CD4-positive, alpha-beta T cell treated with Interleukin-2 at 100 ng/mL for 4 hours (primary cell): Measurements from ENCODE around the gene CLC.
A peak's percentile ranks its signal among the peaks of the same experiment; 100 is the strongest.
"Not testable (repeated sequence)": the region's sequence is repeated elsewhere in the genome, so short reads cannot be mapped to it uniquely, and the experiment has no call there.

ENCODE experiments used
- DNase-seq: peaks from one replicate; pipeline ENCODE4 v3.0.0-alpha.2; 2020; ENCODE audit warnings: low spot score

Gene CLC

DNA sequence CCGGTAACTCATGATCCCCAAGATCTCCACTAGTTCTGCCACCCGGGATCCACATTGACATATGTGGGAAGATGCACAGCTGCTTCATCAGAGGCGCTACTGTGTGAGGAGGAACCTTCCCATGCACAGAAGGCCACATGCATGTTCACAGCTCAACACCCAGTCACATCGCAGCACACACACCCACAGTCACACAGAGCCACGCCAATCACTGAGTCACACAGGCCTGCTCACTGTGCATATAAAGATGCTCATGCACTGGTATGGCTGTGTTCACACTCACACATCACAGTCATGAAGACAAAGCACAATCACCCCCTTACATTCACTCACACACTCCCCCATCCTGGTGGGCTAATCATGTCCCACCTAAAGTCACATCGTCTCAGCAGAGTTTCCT lies 9.8 kb downstream of the CLC start:
- no peak for DNase-seq

DNA sequence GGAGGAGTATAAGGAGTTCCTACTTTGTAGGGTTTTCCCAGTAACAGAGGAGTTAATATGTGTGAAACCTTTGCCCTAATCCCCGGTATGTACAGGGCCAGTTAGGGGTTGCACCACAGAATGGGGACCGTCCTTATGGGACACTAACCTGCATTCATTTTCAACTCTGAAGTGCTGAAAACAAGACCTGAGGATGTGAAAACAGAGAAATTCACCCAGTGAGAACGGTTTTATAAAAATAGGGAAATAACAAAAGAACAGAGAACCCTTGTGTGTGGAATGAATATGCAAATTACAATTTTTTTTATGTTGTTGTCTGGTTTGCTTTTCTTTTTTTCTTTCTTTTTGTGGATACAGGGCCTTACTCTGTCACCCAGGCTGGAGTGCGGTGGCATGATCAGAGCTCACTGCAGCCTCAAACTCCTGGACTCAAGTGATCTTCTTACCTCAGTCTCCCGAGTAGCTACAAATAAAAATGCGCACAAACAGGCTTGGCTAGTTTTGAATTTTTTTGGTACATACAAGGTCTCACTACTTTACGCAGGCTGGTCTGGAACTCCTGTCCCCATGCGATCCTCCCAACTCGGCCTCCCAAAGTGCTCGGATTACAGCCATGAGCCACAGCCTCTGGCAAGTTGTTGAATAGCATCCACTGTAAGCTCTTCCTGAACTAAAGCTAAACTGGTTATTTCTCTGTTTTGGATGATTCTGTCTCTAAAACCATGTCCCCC lies 10.6 kb downstream of the CLC start:
- DNase-seq: no peak

DNA sequence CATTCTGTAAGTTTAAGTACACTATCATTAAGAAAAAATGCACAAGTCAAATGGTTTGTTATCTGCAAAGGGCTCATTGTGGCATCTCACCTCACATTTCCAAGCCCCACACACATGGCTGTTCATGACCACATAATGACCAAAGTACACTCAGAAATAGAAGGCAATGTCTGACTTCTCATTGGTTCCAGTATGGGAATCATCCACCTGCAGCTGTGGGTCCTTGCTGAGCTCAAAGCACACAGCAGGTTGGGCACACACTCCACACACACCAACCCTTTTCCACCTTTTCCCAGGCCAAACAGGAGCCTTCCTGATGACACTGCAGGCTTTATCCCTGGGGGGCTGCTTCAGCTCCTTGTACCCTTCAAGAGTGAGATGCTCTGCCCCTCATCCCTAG lies 11.8 kb downstream of the CLC start:
- no peak for DNase-seq

DNA sequence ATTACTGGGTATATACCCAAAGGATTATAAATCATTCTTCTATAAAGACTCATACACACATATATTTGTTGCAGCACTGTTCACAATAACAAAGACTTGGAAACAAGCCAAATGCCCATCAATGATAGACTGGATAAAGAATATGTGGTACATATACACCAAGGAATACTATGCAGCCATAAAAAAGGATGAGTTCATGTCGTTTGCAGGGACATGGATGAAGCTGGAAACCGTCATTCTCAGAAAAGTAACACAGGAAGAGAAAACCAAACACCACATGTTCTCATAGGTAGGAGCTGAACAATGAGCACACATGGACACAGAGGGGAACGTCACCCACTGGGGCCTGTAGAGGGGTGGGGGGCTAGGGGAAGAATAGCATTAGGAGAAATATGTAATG lies 17.7 kb downstream of the CLC start:
- DNase-seq: not testable (repeated sequence)

DNA sequence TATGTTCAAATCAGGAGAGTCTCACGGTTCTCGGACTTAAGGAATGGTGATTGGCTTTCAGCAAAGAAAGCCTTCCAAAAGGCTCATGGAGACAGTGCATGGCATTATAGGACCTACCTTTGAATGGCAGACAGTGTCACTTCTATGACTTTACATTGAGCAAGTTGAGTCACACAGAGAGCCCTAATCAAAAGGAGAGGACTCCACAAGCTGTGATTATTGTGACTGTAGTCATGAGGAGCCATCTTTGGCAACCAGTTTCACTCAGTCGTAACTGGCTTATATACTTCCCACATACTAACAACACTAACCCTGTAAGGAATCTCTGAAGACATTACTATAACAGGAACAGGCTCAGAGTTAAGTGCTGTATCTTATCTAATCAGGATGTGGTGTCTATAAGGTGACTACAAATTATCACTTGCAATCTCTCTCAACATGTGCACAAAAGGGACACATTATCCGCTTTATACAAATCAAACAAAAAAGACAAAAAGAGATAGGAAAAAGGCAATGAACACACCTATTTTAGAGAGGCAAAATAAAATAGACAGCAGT lies 27.4 kb downstream of the CLC start:
- peak; percentile 1 for DNase-seq

DNA sequence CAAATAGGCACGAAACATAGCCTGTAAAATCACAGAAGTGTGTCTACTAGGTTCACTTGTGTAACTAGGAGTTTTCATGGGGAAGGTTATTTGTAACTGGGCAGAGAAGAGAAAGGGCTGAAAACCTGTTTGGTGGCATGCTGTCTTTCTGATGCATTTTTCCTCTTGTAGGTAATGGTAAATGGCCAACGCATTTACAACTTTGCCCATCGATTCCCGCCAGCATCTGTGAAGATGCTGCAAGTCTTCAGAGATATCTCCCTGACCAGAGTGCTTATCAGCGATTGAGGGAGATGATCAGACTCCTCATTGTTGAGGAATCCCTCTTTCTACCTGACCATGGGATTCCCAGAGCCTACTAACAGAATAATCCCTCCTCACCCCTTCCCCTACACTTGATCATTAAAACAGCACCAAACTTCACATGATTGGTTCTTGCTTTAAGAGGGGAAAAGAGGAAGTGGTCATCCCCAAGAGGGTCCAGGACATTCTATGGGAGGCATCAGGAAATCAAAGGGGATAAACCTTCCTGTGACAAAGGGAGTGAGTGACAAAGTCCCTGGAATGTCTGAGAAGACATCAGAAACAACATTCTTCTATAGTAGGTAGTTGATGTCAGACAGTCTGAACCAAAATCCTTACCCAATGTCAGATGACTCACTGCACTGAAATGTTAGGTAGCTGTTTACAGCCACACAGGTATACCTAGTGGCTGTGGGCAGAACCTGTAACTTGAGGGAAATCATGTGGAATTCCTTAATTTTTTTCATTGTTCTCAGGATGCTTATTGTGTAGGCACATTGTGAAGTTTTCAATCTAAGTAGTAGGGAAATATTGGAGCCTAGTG lies 28.6 kb downstream of the CLC start:
- DNase-seq: no peak

DNA sequence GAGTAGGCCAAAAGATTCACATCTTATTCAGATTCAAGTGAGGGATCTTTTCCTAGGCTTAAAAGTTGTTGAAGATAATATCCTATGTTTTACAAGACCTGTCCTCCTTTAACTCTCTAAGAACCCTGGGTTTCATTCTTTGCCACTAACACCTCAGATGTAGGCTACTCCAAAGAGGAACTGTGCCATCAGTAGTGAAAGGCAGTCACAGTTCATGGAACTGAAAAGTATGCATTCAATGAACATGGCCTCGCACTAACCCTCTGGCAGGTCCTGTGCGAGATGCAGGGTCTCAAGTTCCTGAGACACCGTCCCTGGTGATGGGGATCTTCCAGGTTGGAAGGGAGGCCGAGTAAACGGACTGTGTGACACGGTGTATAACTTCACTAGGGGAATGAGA lies 29.2 kb downstream of the CLC start:
- no peak for DNase-seq

DNA sequence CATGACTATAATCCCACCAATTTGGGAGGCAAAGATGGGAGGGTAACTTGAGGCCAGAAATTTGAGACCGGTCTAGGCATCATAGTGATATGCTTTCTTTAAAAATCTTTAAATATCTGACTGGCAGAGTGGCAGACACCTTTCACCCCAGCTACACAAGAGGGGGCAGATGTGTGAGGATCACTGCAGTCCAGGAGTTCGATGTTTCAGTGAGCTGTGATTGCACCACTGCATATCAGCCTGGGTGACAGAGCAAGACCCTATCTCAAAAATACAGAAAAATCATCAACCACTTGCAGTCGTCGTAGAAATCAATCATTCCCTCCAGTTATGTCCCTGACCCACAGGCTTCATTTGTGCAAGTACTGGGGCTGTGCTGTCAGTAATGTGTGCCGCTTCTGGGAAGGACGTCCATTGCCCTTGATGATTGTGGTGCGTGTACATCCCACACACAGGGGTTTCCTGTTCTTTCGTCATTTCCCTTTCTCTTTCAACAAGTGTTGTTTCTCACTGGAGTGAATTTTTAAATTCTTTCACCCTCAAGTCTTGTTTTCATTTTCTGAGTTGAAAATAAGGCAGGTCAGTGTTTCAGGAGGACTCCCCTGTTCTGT lies 32.1 kb downstream of the CLC start:
- DNase-seq: peak; percentile 17

DNA sequence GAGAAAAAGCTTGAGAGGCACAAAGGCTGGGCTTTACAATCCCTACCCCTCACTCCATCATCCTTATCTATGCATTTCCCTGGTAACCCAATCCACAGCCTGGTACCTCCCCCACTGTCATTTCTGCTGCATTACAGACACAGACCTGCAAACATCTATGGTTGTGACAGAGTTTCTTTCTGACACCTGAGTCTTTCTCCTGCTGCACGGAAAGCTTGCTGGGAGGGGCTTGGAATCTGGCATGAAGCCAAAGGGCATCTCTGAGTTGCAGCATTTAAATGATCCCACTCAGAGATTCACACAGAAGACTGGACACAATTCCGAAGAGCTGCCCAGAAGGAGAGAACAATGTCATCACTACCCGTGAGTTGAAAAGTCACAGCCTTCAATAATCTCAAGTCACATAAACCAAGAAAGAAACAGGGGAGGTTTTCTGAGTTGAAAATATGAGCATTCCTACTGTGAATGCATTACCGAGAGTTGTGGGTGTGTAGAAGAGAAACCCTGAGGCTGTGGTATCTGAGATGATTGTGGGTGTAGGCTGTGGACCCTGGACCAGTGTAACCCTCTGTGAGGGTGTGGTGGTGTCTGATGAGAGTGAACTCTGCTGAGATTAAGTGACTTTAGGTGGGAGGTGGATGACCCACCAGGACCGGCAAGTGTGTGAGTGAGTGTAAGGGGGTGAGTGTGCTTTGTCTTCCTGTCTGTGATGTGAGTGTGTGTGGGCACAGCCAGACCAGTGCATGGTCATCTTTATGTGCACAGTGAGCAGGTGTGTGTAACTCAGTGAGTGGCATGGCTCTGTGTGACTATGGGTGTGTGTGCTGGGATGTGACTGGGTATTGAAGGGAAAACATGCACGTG lies 33.4 kb downstream of the CLC start, which contains the start of gene LGALS14:
Gene LGALS14, plus strand, starts transcription at position 301 of the 864 bp plus-strand sequence. Its CDS starts 48 bp downstream, at position 349.
- DNase-seq: no peak

DNA sequence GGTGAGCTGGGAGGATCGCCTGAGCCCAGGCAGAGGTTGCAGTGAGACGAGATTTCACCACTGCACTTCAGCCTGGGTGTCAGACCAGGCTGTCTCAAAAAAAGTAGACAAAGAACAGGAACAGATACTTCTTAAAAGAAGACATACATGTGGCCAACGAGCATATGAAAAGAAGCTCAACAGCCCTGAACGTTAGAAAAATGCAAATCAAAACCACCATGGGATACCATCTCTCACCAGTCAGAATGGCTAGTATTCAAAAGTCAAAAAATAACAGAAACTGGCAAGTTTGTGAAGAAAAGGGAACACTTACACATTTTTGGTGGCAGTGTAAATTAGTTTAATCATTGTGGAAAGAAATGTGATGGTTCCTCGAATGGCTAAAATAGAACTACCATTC lies 36.5 kb downstream of the CLC start:
- no peak for DNase-seq

DNA sequence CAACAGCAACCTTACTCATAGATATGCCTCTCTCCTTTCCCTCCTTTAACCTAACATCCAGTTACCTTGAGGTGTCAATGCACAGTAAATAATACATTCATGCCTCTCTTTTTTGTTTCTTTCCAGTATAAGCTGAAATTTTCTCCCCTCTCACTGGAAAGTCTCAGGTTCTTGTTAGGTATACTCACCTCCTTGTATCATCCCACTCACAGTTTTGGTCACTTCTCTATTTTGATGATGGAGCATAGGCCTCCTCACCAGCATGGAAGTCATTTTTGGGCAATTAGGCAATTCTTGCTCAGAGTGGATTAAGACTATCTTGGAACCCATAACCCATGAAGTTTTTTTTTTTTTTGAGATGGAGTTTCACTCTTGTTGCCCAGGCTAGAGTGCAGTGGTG lies 39.3 kb downstream of the CLC start:
- no peak for DNase-seq

DNA sequence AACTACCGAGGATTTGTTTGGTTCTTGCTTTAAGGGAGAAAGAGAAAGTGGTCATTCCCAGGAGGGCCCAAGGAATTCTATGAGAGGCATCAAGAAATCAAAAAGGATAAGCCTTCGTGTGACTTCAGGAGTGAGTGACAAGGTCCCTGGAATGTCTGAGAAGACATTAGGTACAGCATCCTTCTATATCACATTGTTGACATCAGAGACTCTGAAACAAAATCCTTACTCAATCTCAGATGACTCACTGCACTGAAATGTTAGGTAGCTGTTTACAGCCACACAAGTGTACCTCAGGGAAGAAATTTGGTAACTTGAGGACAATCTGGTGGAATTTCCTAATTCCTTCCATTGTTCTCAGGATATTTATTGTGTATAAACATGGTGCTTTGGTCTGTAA lies 41.4 kb downstream of the CLC start:
- DNase-seq: no peak

DNA sequence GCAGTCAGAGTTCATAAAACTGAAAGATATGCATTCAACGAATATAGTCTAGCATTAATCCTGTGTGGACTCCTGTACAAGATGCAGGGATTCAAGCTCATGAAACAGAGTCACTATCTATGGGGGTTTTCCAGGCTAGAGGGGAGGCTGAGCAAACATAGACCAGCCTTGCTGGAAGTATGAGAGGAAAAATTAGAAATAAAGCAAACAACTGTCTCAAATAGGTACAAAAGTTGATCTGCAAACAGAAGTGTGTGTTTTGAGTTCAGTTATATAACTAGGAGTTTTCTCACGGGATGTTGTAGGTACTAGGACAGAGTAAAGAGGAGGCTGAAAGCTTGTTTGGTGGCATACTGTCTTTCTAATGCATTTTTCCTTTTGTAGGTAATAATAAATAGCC lies 42.1 kb downstream of the CLC start:
- DNase-seq: no peak

DNA sequence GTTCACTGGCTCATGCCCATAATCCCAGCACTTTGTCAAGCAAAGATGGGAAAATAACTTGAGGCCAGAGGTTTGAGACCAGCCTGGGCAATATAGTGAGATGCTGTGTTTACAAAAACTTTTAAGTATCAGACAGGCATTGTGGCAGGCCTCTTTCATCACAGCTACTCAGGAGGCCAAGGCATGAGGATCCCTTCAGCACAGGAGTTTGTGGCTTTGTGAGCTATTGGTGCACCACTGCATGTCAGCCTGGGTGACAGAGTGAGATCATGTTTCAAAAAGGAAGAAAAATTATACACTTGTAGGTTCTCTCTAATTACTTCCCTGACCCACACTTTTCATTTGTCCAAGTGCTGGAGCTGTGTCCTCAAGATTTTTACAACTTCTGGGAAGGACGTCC lies 45.0 kb downstream of the CLC start:
- DNase-seq: no peak

DNA sequence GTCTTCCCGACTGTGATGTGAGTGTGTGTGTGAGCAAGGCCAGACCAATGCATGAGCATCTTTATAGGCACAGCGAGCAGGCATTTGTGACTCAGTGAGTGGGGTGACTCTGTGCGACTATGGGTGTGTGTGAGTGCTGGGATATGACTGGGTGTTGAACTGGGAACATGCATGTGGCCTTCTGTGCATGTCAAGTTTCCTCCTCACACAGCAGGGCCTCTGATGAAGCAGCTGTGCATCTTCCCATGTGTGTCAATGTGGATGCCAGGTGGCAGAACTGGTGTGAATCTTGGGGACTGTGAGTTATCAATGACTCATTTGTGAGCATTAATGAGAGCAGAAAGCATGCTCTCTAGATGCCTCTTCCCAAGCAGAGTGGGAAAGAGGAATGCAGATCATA lies 45.7 kb downstream of the CLC start:
- DNase-seq: no peak

DNA sequence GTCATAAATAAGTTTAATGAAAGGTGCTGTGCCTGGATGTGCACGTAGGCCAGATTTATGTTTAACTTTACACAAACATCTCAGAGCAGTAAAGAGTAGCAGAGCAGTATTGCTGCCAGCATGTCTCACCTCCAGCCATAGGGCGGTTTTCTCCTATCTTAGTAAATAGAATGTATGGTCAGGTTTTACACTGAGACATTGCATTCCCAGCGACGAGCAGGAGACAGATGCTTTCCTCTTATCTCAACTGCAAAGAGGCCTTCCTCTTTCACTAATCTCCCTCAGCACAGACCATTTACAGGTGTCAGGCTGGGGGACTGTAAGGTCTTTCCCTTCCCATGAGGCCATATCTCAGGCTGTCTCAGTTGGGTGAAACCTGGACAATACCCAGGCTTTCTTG lies 49.2 kb downstream of the CLC start:
- not testable (repeated sequence) for DNase-seq

DNA sequence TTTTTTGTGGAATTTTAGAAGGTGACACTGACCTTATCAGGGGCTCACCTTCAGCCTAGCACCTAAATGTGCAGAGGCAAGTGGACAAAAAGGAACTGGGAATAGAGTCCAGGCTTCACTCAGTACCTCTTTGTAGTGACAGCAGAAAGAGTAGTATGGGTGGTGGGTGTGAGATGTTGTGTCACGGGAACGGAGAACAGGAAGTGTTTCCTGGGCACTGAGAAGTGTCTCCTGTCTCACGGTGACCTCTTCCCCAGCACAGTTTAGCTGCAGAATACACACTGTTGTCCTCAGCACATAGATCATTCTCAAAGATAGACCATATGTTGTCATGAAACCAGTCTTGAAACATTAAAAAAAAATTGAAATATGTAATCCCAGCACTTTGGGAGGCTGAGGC lies 51.1 kb downstream of the CLC start:
- no peak for DNase-seq

DNA sequence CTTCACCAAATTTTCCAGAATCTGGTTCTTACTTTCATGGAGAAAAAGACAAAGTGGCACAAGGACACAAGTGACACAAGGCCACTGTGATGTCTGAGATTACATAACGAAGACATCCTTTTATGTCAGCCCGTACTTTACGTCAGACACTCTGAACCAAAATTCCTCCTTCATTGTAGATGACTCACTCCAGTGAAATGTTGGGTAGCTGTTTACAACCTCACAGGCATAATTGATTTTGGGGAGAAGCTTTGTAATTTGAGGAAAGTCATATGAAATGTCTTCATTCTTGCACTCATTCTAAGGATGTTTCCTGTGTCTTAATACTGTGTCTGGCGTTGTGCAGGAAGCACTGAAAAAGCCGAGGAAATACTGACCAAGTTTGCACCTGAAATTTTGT lies 53.6 kb downstream of the CLC start:
- no peak for DNase-seq

DNA sequence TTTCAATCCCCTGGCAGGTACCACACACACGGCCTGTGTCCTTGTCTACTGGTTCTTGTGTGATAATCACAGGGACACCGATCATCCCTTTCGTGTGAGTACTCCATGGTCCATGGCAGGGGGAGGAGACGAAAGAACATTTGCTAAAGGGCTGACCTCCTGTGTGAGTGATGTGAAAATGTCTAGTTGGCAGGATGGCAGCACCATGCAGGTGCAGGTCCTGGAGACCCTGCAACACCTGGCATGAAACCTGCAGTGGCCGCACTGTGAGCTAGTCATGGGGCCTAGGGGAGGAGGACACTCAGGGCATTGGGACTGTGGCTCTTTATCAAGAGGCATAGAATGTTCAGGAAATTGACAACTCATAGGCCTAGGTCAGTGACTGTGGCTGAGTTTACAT lies 56.4 kb downstream of the CLC start:
- no peak for DNase-seq
